Stimulated activated CD8-positive, alpha-beta memory T cell treated with anti-CD3 and anti-CD28 coated beads, Interleukin-7, amount 100 ng/mL, for 1 hour (primary cell): ENCODE data around the gene PRKCE.

Experiments
- DNase-seq, 2 donors: peaks; one replicate each; pipeline ENCODE4 v3.0.0-alpha.2; 2020; ENCODE audit warnings: low read depth in 2 of 2

The PRKCE gene

DNA sequence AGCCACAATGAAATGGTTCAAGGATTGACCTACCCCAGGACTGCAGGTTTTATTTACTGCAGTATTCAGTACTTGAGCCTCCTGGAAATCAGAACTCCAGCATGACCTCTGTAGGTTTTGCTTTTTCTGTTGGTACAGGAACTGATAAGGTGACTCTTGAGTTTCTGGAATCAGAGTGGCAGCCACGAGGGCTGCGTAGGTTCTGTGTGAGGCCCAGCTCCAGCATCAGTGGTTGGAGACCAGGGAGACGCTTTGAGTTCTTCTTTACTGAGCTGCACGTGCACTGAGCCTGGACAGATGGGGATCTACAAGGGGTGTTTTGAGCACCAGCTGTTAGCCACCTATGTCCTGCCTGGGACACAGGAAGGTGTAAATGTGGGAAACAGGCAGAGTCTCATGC is 423.0 kb downstream of the PRKCE start:
- no peak for DNase-seq

DNA sequence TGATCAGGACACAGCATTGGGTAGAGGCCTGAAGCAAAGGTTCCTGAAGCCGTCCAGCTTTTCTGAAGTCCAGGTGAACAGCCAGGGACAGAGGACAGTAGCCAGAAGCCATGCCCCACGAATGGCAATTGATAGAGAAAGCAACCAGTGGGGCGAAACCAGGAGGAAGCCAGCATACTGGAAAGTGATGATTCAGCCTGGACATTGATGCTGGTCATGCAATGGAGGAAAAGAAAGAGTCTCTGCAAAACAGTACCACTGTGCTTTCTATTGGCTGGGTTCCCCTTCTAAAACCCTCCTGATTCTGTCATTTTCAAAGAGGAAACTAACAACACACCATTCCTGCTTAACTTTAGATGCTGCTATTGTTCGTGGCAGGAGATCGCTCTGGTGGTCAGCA is 424.4 kb downstream of the PRKCE start:
- DNase-seq = no peak

DNA sequence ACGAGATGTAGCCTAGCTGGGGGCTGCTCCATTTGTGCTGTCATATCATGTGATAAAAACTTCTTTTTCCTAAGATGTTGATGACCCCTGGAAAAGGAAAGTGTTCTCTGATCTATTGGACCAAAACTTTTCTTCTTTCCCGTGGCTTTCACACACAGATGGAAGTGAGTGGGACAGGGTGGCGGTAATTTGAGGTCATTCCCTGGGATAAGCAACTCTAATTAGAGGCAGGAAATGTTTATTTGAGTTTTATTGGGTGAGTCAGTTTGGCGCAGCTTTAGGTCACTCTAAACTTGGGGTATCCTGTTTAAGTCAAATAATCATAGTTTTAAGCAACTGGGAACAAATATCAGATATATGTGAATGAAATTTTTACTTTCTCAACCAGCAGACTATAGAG is 424.8 kb downstream of the PRKCE start:
- DNase-seq = no peak

- no peak for DNase-seq
Observed at GRCh38 chr2:46076875-46077274, 425.4 kb downstream of the PRKCE start.

DNA sequence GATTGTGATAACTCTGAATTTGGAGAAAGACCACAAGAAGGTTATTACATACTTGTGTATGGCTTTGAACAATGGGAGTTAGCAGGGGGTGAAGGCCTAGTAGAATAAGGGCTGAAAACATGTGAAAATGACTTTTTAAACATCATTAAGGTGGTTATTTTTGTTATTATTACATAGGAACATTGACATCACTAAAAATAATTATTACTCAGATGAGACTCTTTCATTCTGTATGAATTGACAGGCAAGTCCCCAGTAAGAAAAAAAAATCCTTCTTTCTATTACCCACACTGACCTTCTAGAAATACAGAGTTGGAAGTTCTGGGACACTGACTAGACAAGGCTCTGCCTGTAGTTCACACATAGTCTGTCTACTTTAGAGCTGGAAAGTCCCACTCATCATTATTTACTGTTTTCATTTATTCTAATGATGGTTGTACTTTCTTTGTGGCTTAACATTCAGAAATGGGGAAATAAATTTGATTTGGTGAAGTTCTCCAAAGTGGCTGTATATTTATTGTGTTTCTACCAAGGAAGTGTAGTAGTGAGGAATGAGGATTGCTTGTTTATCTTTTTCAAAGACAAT is 426.1 kb downstream of the PRKCE start:
- DNase-seq = no peak

GRCh38 chr2:46079985-46080560 is 428.6 kb downstream of the PRKCE start:
- no peak for DNase-seq

DNA sequence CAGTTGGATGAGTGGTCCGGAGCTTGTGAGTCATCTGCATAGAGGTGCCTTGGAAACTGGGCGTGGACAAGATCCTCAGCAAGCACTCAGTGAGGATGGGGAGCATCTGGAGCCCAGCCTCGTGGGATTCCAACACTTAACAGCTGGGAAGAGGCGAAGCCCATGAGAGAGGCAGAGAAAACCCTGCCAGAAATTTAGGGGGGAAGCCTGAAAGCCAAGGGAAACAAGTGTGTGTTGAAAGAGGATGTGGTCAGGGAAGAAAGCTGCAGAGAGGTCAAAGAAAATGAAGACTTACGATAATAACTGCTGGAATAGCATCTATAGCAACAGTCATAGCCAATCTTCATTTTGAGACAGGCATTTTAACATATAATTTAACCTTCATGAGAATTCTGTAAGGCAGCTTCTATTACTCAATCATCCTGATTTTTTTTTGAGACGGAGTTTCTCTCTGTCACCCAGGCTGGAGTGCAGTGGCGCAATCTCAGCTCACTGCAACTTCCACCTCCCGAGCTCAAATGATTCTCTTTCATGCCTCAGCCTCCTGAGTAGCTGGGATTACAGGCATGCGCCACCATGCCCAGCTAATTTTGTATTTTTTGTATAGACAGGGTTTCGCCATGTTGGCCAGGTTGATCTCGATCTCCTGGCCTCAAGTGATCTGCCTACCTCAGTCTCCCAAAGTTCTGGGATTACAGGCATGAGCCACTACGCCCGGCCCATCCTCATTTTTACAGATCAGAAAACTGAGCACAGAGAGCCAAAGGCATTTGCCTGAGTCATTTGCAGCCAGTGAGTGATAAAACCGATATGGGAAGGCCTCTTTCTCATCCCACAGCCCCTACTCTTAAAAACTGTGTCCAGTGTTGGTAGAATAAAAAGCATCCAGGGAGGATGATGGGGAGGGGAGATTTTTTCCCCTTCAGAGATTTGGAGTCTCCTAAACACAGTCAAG is 431.3 kb downstream of the PRKCE start:
- DNase-seq = no peak

GRCh38 chr2:46086578-46087070 is 435.1 kb downstream of the PRKCE start:
- DNase-seq = no peak

DNA sequence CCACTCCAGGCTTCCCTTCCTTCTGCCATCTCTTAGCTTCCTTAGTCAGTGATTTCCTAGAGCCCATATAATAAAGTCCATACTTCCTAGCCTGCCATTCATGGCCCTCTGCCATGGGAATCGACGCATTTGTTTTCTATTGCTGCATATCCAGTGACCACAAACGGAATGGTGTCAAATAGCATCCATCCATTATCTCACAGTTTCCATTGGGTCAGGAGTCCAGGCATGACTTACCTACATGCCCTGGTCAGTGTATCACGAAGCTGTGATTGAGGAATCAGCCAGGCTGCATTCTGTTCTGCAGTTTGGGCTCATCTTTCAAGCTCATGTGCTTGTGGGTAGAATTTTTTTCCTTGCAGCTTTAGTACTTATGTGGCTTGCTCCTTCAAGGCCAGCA is 436.0 kb downstream of the PRKCE start:
- DNase-seq = no peak

- DNase-seq = no peak
Observed at GRCh38 chr2:46091004-46091403, 439.5 kb downstream of the PRKCE start.

DNA sequence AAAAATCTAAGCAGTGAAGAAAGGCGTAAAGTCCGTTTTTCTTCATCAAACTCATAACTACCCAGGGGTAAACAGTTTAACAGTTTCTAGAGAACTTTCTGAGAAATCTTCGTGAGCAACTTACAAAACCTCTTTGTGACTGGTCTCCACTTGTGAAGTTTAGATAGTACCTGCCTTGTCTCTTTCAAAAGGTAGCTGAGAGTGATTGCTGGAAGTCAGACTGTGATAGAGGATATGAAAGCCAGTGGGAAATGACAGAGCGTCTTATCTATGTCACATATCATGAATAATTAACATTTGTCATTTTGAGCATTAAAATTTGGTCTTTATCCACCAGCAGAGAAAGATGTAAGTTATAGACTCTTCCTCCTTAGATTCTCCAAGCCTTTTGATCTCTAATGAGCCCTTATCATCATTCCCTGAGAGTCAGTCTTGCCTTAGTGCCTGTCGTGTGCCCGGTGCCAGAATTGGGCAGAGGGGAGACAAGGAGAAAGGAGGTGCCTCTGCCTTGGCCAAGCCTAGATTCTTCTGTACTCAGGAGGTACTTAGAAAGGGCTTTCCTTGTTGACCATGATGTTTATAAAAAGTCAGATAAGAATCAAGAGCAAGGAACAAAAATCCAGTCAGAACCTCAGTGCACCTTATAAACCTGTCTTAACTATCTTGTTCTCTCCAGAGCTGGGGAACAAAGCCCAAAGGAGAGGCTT is 440.6 kb downstream of the PRKCE start:
- no peak for DNase-seq

GRCh38 chr2:46094689-46095088 is 443.2 kb downstream of the PRKCE start:
- DNase-seq = no peak

GRCh38 chr2:46095830-46096229 is 444.4 kb downstream of the PRKCE start:
- no peak for DNase-seq

DNA sequence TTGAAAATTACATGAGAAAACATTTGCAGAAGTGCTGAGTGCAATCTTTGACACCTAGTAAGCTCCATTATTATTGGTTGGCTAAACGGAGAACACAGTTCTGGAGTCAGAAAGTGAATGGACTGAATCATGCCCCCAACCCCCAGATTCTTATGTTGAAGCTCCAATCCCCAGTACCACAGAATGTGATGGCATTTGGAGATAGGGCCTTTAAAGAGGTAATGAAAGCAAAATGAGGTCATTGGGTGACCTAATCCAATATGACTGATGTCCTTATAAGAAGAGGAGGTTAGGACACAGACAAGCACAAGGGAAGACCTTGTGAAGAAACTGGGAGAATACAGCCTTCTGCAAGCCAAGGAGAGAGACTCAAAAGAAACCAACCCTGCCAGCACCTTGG is 444.8 kb downstream of the PRKCE start:
- no peak for DNase-seq

DNA sequence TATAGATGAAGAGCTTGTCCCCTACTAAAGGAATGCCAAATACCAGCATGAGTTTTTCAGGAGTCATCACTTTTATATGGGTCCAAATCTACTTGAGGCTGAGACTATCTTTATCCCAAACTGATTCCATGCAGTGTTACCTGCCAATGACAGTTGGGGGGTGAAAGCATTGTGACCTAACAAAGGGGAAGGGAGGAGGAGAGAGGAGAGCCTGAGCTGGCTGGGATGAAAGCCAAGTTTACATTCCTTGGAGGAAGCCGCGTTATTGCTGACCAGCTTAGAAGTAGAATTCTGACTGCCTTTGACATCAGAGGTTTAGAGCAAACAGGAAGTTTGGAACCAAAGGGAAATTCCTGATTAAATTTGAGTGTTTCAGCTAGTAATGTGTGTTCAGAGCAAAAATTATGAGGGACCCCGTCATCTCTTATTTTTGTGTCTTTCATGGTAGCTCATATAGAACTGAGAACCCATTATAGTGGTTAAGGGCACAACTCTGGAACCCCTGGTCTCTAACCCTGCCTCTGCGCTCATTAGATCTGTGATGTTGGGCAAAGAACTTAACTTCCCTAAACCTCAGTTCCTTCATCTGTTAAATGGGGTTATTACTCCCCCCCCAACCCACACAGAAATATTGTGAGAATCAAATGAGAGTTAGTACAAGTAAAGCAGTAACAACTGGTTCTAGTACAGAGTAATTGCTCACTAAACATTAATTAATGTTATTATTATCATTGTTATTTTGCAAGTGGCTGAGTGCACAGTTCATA is 446.4 kb downstream of the PRKCE start:
- DNase-seq = no peak

- DNase-seq = no peak
Observed at GRCh38 chr2:46098621-46099062, 447.2 kb downstream of the PRKCE start.

- DNase-seq = no peak
Observed at GRCh38 chr2:46101557-46102220, 450.2 kb downstream of the PRKCE start.

- DNase-seq = no peak
Observed at GRCh38 chr2:46106690-46107089, 455.2 kb downstream of the PRKCE start.

- DNase-seq = no peak
Observed at GRCh38 chr2:46114996-46115395, 463.5 kb downstream of the PRKCE start.

GRCh38 chr2:46116150-46116549 is 464.7 kb downstream of the PRKCE start:
- DNase-seq = no peak

GRCh38 chr2:46116553-46116991 is 465.1 kb downstream of the PRKCE start:
- DNase-seq = no peak
